ENCODE data around the gene RAC3.

RAC3 gene

GRCh38 chr17:82061047-82061925 lies 29.8 kb downstream of the RAC3 start:
- WGBS = 95% methylated on average over 34 of the region's 34 CpGs
- no peaks in the 10 kb centered on the region for H3K4me1 ChIP-seq (ENCODE audit: insufficient read depth, low read length)
- no peak overlapping the region for H3K4me3 ChIP-seq (ENCODE audit: low read length)
- no peak overlapping the region for H3K27ac ChIP-seq (ENCODE audit: low read depth, low read length)
- no peaks in the 10 kb centered on the region for H3K27me3 ChIP-seq (ENCODE audit: insufficient read depth, low read length)
- H3K36me3 ChIP-seq (ENCODE audit: insufficient read depth, low read length) = peaks cover 75% of the 10 kb centered on the region
- no peak overlapping the region for H3K9ac ChIP-seq (ENCODE audit: low read depth, low read length)
- no peaks in the 10 kb centered on the region for H3K9me3 ChIP-seq (ENCODE audit: insufficient read depth, low read depth, low read length)

DNA sequence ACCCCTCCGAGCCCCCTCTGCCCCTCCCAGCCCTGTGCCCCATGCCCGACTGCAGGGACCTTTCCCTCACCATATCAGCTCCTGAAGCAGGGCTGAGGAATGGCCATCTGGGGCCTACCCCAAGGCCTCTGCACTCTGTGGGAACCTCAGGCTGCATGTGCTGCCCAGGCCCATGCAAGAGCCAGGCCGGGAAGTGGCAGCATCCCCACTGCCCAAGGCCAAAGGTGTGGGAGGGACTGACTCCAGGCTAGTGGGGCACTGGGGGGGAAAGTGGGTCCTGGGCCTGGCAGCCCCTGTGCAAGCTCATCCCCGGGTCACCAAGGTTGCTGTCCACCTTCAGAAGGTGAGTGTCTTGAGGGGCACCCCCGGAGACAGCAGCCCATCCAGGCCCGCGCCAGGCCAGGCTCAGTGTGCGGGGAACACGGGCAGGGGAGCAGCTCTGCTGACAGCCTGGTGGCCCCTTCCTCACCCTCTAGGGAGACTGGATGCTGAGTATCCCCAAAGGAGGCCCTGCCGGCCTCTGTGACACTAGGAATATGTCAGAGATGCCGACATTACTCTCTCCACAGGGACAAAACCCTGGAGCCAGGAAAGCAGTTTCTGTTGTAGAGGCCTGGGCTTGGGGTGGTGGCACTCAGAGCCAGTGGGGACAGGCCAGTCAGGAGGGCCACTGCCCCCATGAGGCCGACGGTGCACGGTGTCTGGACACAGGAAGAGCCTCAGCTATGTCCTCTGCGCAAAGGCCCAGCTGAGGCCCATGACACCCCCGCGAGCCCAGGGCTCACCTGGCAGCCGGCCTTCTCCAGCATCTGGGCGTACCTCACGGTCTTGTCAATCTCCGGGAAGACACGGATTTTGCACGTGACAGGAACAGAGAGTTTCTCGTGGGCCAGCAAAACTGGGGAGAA lies 30.9 kb downstream of the RAC3 start:
- WGBS = 94% methylated on average over 24 of the region's 24 CpGs
- H3K9me3 ChIP-seq (ENCODE audit: insufficient read depth, low read depth, low read length) = no peaks in the 10 kb centered on the region
- no peaks in the 10 kb centered on the region for H3K4me1 ChIP-seq (ENCODE audit: insufficient read depth, low read length)
- no peaks in the 10 kb centered on the region for H3K27me3 ChIP-seq (ENCODE audit: insufficient read depth, low read length)
- H3K36me3 ChIP-seq (ENCODE audit: insufficient read depth, low read length) = peaks cover 64% of the 10 kb centered on the region
- no peak overlapping the region for H3K9ac ChIP-seq (ENCODE audit: low read depth, low read length)
- no peak overlapping the region for H3K4me3 ChIP-seq (ENCODE audit: low read length)
- no peak overlapping the region for H3K27ac ChIP-seq (ENCODE audit: low read depth, low read length)

DNA sequence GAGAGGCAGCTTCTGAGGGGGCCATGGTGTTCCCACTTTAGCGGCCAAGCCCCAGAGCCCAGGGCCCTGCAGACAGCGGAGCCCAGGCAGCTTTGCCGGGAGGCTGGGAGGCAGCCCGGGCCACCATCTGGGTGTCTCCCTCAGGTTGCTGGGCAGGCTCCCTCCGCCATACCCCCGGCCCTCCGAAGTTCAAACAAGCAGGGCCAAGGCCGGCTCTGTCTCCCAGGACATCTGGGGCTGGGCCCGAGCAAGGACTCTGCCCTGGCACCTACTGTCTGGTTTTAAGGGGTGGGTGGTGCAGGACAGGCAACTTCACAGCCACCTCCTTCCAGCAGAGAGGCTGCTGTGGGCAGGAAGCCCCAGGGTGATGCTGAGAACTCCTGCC lies 31.5 kb downstream of the RAC3 start:
- no peak overlapping the region for H3K9ac ChIP-seq (ENCODE audit: low read depth, low read length)
- H3K36me3 ChIP-seq (ENCODE audit: insufficient read depth, low read length) = peaks cover 58% of the 10 kb centered on the region
- no peak overlapping the region for H3K27ac ChIP-seq (ENCODE audit: low read depth, low read length)
- H3K4me1 ChIP-seq (ENCODE audit: insufficient read depth, low read length) = no peaks in the 10 kb centered on the region
- no peaks in the 10 kb centered on the region for H3K27me3 ChIP-seq (ENCODE audit: insufficient read depth, low read length)
- no peak overlapping the region for H3K4me3 ChIP-seq (ENCODE audit: low read length)
- 96% methylated on average over 9 of the region's 9 CpGs for WGBS
- no peaks in the 10 kb centered on the region for H3K9me3 ChIP-seq (ENCODE audit: insufficient read depth, low read depth, low read length)

- peaks cover 52% of the 10 kb centered on the region for H3K36me3 ChIP-seq (ENCODE audit: insufficient read depth, low read length)
- 91% methylated on average over 20 of the region's 20 CpGs for WGBS
- no peak overlapping the region for H3K27ac ChIP-seq (ENCODE audit: low read depth, low read length)
- no peaks in the 10 kb centered on the region for H3K4me1 ChIP-seq (ENCODE audit: insufficient read depth, low read length)
- no peaks in the 10 kb centered on the region for H3K27me3 ChIP-seq (ENCODE audit: insufficient read depth, low read length)
- peak overlapping the region; percentile 87 for H3K4me3 ChIP-seq (ENCODE audit: low read length)
- no peak overlapping the region for H3K9ac ChIP-seq (ENCODE audit: low read depth, low read length)
- no peaks in the 10 kb centered on the region for H3K9me3 ChIP-seq (ENCODE audit: insufficient read depth, low read depth, low read length)
These were observed 32.2 kb downstream of the RAC3 start for GRCh38 chr17:82063424-82064415.

GRCh38 chr17:82064433-82065192 lies 33.1 kb downstream of the RAC3 start:
- no peak overlapping the region for H3K27ac ChIP-seq (ENCODE audit: low read depth, low read length)
- peak overlapping the region; percentile 87 for H3K4me3 ChIP-seq (ENCODE audit: low read length)
- H3K9me3 ChIP-seq (ENCODE audit: insufficient read depth, low read depth, low read length) = no peaks in the 10 kb centered on the region
- no peaks in the 10 kb centered on the region for H3K4me1 ChIP-seq (ENCODE audit: insufficient read depth, low read length)
- peak overlapping the region; percentile 70 for H3K9ac ChIP-seq (ENCODE audit: low read depth, low read length)
- 58% methylated on average over 36 of the region's 36 CpGs for WGBS
- H3K36me3 ChIP-seq (ENCODE audit: insufficient read depth, low read length) = peaks cover 43% of the 10 kb centered on the region
- H3K27me3 ChIP-seq (ENCODE audit: insufficient read depth, low read length) = no peaks in the 10 kb centered on the region

GRCh38 chr17:82065193-82065637 lies 33.7 kb downstream of the RAC3 start:
- peaks cover 37% of the 10 kb centered on the region for H3K36me3 ChIP-seq (ENCODE audit: insufficient read depth, low read length)
- H3K9ac ChIP-seq (ENCODE audit: low read depth, low read length) = peak overlapping the region; percentile 70
- no peaks in the 10 kb centered on the region for H3K4me1 ChIP-seq (ENCODE audit: insufficient read depth, low read length)
- H3K9me3 ChIP-seq (ENCODE audit: insufficient read depth, low read depth, low read length) = no peaks in the 10 kb centered on the region
- no peaks in the 10 kb centered on the region for H3K27me3 ChIP-seq (ENCODE audit: insufficient read depth, low read length)
- H3K4me3 ChIP-seq (ENCODE audit: low read length) = peak overlapping the region; percentile 87
- WGBS = 2% methylated on average over 47 of the region's 47 CpGs
- no peak overlapping the region for H3K27ac ChIP-seq (ENCODE audit: low read depth, low read length)

- no peaks in the 10 kb centered on the region for H3K4me1 ChIP-seq (ENCODE audit: insufficient read depth, low read length)
- no peaks in the 10 kb centered on the region for H3K9me3 ChIP-seq (ENCODE audit: insufficient read depth, low read depth, low read length)
- H3K4me3 ChIP-seq (ENCODE audit: low read length) = peak within 1 kb of the TSS; percentile 87
- 11% methylated on average over 88 of the region's 88 CpGs for WGBS
- H3K36me3 ChIP-seq (ENCODE audit: insufficient read depth, low read length) = peaks cover 32% of the 10 kb centered on the region
- peak within 1 kb of the TSS; percentile 91 for H3K9ac ChIP-seq (ENCODE audit: low read depth, low read length)
- no peaks in the 10 kb centered on the region for H3K27me3 ChIP-seq (ENCODE audit: insufficient read depth, low read length)
- no peak within 1 kb of the TSS for H3K27ac ChIP-seq (ENCODE audit: low read depth, low read length)
These were observed 34.3 kb downstream of the RAC3 start, which contains the start of gene DUS1L for GRCh38 chr17:82065638-82066303. Gene DUS1L (minus strand): TSS chr17:82065804. CDS start chr17:82065059, 745 bp downstream.

- no peak overlapping the region for H3K4me3 ChIP-seq (ENCODE audit: low read length)
- H3K27ac ChIP-seq (ENCODE audit: low read depth, low read length) = no peak overlapping the region
- H3K36me3 ChIP-seq (ENCODE audit: insufficient read depth, low read length) = no peaks in the 10 kb centered on the region
- no peak overlapping the region for H3K9ac ChIP-seq (ENCODE audit: low read depth, low read length)
- no peaks in the 10 kb centered on the region for H3K9me3 ChIP-seq (ENCODE audit: insufficient read depth, low read depth, low read length)
- H3K4me1 ChIP-seq (ENCODE audit: insufficient read depth, low read length) = no peaks in the 10 kb centered on the region
- no peaks in the 10 kb centered on the region; the same call in 1 of the 2 replicates for H3K27me3 ChIP-seq (ENCODE audit: insufficient read depth, low read length)
These were observed 39.1 kb downstream of the RAC3 start for GRCh38 chr17:82070611-82071010.

- no peaks in the 10 kb centered on the region for H3K4me1 ChIP-seq (ENCODE audit: insufficient read depth, low read length)
- H3K9me3 ChIP-seq (ENCODE audit: insufficient read depth, low read depth, low read length) = no peaks in the 10 kb centered on the region
- H3K27ac ChIP-seq (ENCODE audit: low read depth, low read length) = no peak overlapping the region
- WGBS = 84% methylated on average over 5 of the region's 6 CpGs
- H3K36me3 ChIP-seq (ENCODE audit: insufficient read depth, low read length) = 0 out of 2 replicates have a peak, but pooled peaks cover 2% of the 10 kb centered on the region
- no peak overlapping the region for H3K4me3 ChIP-seq (ENCODE audit: low read length)
- no peaks in the 10 kb centered on the region; the same call in 1 of the 2 replicates for H3K27me3 ChIP-seq (ENCODE audit: insufficient read depth, low read length)
- no peak overlapping the region for H3K9ac ChIP-seq (ENCODE audit: low read depth, low read length)
These were observed 41.3 kb downstream of the RAC3 start for GRCh38 chr17:82072827-82073226.

All from HUES64 (cell line).